HCT116 (cell line): ENCODE data around the gene AKT3. TPM values are rescaled to one million over a fixed set of nuclear protein-coding genes. Genes with fewer than 3 reads are reported as not detected.

ENCODE experiments used
- ATAC-seq: fragments of 200-7000 bp; cut with Tn5 transposase; 2 replicates; pipeline ENCODE4 v1.9.1; 2020; ENCODE audit warnings: mild to moderate bottlenecking, moderate library complexity
- BruUV-seq: library from RNA; stranded (reverse); fragments of 400-500 nt; replicated peaks from 2 replicates; lab custom pipeline; 2021; lab: Mats Ljungman, UMichigan
- CTCF ChIA-PET: fragments of 300-600 bp; sonication (Branson Sonifier 250); formaldehyde crosslinking; loops from one replicate; lab custom pipeline; 2021; ENCODE audit warnings: antibody characterized with exemption; lab: Charles Lee
- POLR2A ChIA-PET: fragments of 300-600, 350-600 bp; sonication (Branson Sonifier 250); formaldehyde crosslinking; loops from one replicate; lab custom pipeline; 2021; ENCODE audit warnings: antibody characterized with exemption; lab: Charles Lee
- RAD21 ChIA-PET, 2 experiments: fragments of 300-600 bp; sonication (Branson Sonifier 250); formaldehyde crosslinking; loops; one replicate each; lab custom pipeline; 2023; ENCODE audit warnings: low total read pairs in 2 of 2; ENCODE audit not compliant: uncharacterized antibody in 2 of 2, unreplicated experiment in 2 of 2, low non-redundant PET in 1 of 2; lab: Charles Lee
- DNase-seq: peaks from one replicate; pipeline ENCODE4 v3.0.0-alpha.2; 2010; ENCODE audit warnings: low read depth, low spot score
- H2AFZ ChIP-seq: fragments of 200-600 bp; shearing (Covaris generic), sonication (generic); 2 replicates; pipeline ENCODE4 v1.6.1; 2017; ENCODE audit warnings: low read depth, mixed run types, mixed read lengths, antibody characterized with exemption, low read length; ENCODE audit not compliant: poor library complexity, severe bottlenecking
- H3K27ac ChIP-seq: 2 replicates; pipeline ENCODE4 v1.5.1; 2012; ENCODE audit warnings: low read depth, low read length
- H3K27me3 ChIP-seq: fragments of 200-600 bp; sonication (generic); 2 replicates; pipeline ENCODE4 v1.6.1; 2016; ENCODE audit warnings: mixed run types, low read length, mixed read lengths; ENCODE audit not compliant: insufficient read depth
- H3K36me3 ChIP-seq, 2 experiments: fragments of 200-500 bp in 1 of 2; fragments of 200-600 bp in 1 of 2; sonication (Bioruptor generic) in 1 of 2; sonication (generic) in 1 of 2; 2 replicates each; pipeline versions ENCODE4 v1.5.1 to v1.6.1; 2014 to 2016; ENCODE audit warnings: low read length in 2 of 2, inconsistent platforms in 1 of 2, mixed read lengths in 1 of 2, mixed run types in 1 of 2; ENCODE audit not compliant: insufficient read depth in 2 of 2, control insufficient read depth in 1 of 2
- H3K4me1 ChIP-seq, 2 experiments: fragments of 200-600 bp in 1 of 2; sonication (generic) in 1 of 2; 2 replicates each; pipeline versions ENCODE4 v1.5.1 to v1.6.1; 2012 to 2017; ENCODE audit warnings: low read length in 2 of 2, inconsistent platforms in 1 of 2, mild to moderate bottlenecking in 1 of 2, mixed read lengths in 1 of 2, mixed run types in 1 of 2, moderate library complexity in 1 of 2; ENCODE audit not compliant: insufficient read depth in 2 of 2, control insufficient read depth in 1 of 2
- H3K4me2 ChIP-seq: fragments of 200-600 bp; sonication (generic); 2 replicates; pipeline ENCODE4 v1.6.1; 2017; ENCODE audit warnings: mixed run types, low read length, mixed read lengths
- H3K4me3 ChIP-seq, 2 experiments: fragments of 200-600 bp in 1 of 2; sonication (generic) in 1 of 2; replicated peaks in 1 of 2; 2 replicates each; pipeline ENCODE4 v1.5.1; 2011 to 2016; ENCODE audit warnings: low read length in 2 of 2, control low read depth in 1 of 2, low read depth in 1 of 2, mild to moderate bottlenecking in 1 of 2, mixed read lengths in 1 of 2, mixed run types in 1 of 2
- H3K79me2 ChIP-seq: fragments of 200-600 bp; sonication (generic); 2 replicates; pipeline ENCODE4 v1.6.1; 2017; ENCODE audit warnings: mild to moderate bottlenecking, mixed run types, low read length, moderate library complexity, mixed read lengths; ENCODE audit not compliant: insufficient read depth
- H3K9ac ChIP-seq: fragments of 200-600 bp; sonication (generic); 2 replicates; pipeline ENCODE4 v1.6.1; 2016; ENCODE audit warnings: low read length, mixed read lengths
- H3K9me2 ChIP-seq: fragments of 200-600 bp; sonication (generic), shearing (Covaris generic); 2 replicates; pipeline ENCODE4 v1.6.1; 2017; ENCODE audit warnings: mixed run types, mild to moderate bottlenecking, moderate library complexity; ENCODE audit not compliant: insufficient read depth
- H3K9me3 ChIP-seq, 2 experiments: fragments of 200-500 bp in 1 of 2; fragments of 200-600 bp in 1 of 2; sonication (Bioruptor generic) in 1 of 2; sonication (generic) in 1 of 2; 2 replicates each; pipeline ENCODE4 v1.6.1; 2014 to 2017; ENCODE audit warnings: low read length in 2 of 2, mixed read lengths in 2 of 2, inconsistent platforms in 1 of 2, low read depth in 1 of 2, mild to moderate bottlenecking in 1 of 2, mixed run types in 1 of 2, moderate library complexity in 1 of 2; ENCODE audit not compliant: control insufficient read depth in 1 of 2, insufficient read depth in 1 of 2
- H4K20me1 ChIP-seq: fragments of 200-600 bp; sonication (generic), shearing (Covaris generic); 2 replicates; pipeline ENCODE4 v1.6.1; 2017; ENCODE audit warnings: mixed run types, mild to moderate bottlenecking, moderate library complexity; ENCODE audit not compliant: insufficient read depth
- EGR1 ChIP-seq: IDR thresholded peaks from 2 replicates; pipeline ENCODE4 v1.6.1; 2012; ENCODE audit warnings: low read depth
- ELF1 ChIP-seq: IDR thresholded peaks from 2 replicates; pipeline ENCODE4 v1.6.1; 2012; ENCODE audit warnings: low read depth, borderline replicate concordance
- EZH2phosphoT487 ChIP-seq: fragments of 200-600 bp; IDR thresholded peaks from 2 replicates; pipeline ENCODE4 v1.6.1; 2018; ENCODE audit warnings: antibody characterized with exemption, borderline replicate concordance
- FOSL1 ChIP-seq: IDR thresholded peaks from 2 replicates; pipeline ENCODE4 v1.6.1; 2012; ENCODE audit warnings: low read depth
- JUND ChIP-seq: IDR thresholded peaks from 2 replicates; pipeline ENCODE4 v1.6.1; 2012
- POLR2A ChIP-seq: IDR thresholded peaks from 2 replicates; pipeline ENCODE4 v1.7.0; 2011; ENCODE audit warnings: borderline replicate concordance; ENCODE audit not compliant: insufficient read depth, insufficient read length; ENCODE audit errors: extremely low read depth
- POLR2AphosphoS5 ChIP-seq: IDR thresholded peaks from 2 replicates; pipeline ENCODE4 v1.6.1; 2011; ENCODE audit warnings: mild to moderate bottlenecking, low read depth, low read length, moderate library complexity
- RAD21 ChIP-seq: IDR thresholded peaks from 2 replicates; pipeline ENCODE4 v1.6.1; 2012; ENCODE audit warnings: low read depth, mild to moderate bottlenecking
- SP1 ChIP-seq: IDR thresholded peaks from 2 replicates; pipeline ENCODE4 v1.6.1; 2012; ENCODE audit warnings: low read depth
- SRF ChIP-seq: IDR thresholded peaks from 2 replicates; pipeline ENCODE4 v1.6.1; 2012; ENCODE audit warnings: low read depth
- TCF7L2 ChIP-seq: IDR thresholded peaks from 2 replicates; pipeline ENCODE4 v1.7.0; 2011; ENCODE audit warnings: borderline replicate concordance, inconsistent platforms; ENCODE audit not compliant: insufficient read depth, insufficient read length; ENCODE audit errors: extremely low read depth
- ZFX ChIP-seq: fragments of 450-650 bp; IDR thresholded peaks from 2 replicates; pipeline ENCODE4 v1.6.1; 2017
- ZNF274 ChIP-seq: fragments of 200-500 bp; sonication (Bioruptor generic); IDR thresholded peaks from 2 replicates; pipeline ENCODE4 v1.6.1; 2014; ENCODE audit warnings: mild to moderate bottlenecking, low read depth, low read length, inconsistent platforms
- intact Hi-C: fragments of 100-400 bp; cut with micrococcal nuclease; formaldehyde crosslinking; loops from 2 replicates; pipeline ENCODE4 v1.10.0; 2022
- total RNA-seq: library from RNA; stranded (reverse); gene quantifications from one replicate; pipeline ENCODE4 v1.2.1, GENCODE V29; 2021; ENCODE audit not compliant: unreplicated experiment
- TF ChIP-seq, protein P1 (sequence below): IDR thresholded peaks from 2 replicates; pipeline ENCODE4 v1.6.1; 2012; ENCODE audit warnings: low read depth
- TF ChIP-seq, protein P2 (sequence below): IDR thresholded peaks from 2 replicates; pipeline ENCODE4 v1.6.1; 2012
- TF ChIP-seq, protein P3 (sequence below), 3 experiments: fragments of 200-600 bp in 1 of 3; sonication (generic) in 1 of 3; IDR thresholded peaks in 2 of 3; conservative IDR thresholded peaks in 1 of 3; 2 replicates each; pipeline ENCODE4 v1.5.1; 2012 to 2017; ENCODE audit warnings: low read depth in 2 of 3, low read length in 2 of 3, antibody characterized with exemption in 1 of 3, borderline replicate concordance in 1 of 3, control low read depth in 1 of 3, mild to moderate bottlenecking in 1 of 3, mixed read lengths in 1 of 3, mixed run types in 1 of 3, moderate library complexity in 1 of 3; ENCODE audit not compliant: insufficient read depth in 1 of 3
- TF ChIP-seq, protein P4 (sequence below): IDR thresholded peaks from 2 replicates; pipeline ENCODE4 v1.6.1; 2012

Gene AKT3
- total RNA-seq, 1 experiment from 2014 or later, result 0.49 TPM

DNA sequence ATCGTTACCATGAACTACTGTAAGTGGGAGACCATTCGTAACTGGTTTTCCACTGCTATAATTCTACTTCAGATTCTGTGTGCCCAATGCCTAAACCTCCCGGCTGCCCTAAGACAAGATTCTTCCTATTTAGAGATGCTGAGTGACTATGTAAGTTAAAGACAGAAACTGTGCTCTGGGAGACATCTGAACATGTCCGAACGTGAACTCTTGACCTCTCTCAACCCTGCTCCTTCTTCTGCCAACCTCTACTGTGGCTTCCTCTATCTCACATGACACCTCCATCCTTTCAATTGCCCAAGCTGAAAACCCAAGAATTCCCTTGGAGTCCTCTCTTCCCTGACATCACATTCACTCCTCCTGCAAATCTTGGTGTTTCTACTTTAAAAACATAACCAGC lies 182.9 kb downstream of the AKT3 start:
- H3K9ac ChIP-seq, result no peak overlapping the region
- no peak for DNase-seq
- H3K4me2 ChIP-seq, result no peak overlapping the region
- H3K9me3 ChIP-seq, result no peaks in the 10 kb centered on the region
- no peaks in the 10 kb centered on the region for H3K9me2 ChIP-seq
- no peak overlapping the region for H3K27ac ChIP-seq
- ChIA-PET RAD21 (no interaction called here), CTCF (no interaction called here), POLR2A (no interaction called here)
- H3K4me3 ChIP-seq, result no peak overlapping the region
- BruUV-seq, result no TSS peak
- ATAC-seq, result no peak
- TF ChIP-seq, protein P1, sequence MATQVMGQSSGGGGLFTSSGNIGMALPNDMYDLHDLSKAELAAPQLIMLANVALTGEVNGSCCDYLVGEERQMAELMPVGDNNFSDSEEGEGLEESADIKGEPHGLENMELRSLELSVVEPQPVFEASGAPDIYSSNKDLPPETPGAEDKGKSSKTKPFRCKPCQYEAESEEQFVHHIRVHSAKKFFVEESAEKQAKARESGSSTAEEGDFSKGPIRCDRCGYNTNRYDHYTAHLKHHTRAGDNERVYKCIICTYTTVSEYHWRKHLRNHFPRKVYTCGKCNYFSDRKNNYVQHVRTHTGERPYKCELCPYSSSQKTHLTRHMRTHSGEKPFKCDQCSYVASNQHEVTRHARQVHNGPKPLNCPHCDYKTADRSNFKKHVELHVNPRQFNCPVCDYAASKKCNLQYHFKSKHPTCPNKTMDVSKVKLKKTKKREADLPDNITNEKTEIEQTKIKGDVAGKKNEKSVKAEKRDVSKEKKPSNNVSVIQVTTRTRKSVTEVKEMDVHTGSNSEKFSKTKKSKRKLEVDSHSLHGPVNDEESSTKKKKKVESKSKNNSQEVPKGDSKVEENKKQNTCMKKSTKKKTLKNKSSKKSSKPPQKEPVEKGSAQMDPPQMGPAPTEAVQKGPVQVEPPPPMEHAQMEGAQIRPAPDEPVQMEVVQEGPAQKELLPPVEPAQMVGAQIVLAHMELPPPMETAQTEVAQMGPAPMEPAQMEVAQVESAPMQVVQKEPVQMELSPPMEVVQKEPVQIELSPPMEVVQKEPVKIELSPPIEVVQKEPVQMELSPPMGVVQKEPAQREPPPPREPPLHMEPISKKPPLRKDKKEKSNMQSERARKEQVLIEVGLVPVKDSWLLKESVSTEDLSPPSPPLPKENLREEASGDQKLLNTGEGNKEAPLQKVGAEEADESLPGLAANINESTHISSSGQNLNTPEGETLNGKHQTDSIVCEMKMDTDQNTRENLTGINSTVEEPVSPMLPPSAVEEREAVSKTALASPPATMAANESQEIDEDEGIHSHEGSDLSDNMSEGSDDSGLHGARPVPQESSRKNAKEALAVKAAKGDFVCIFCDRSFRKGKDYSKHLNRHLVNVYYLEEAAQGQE, result no peak
- TF ChIP-seq EZH2phosphoT487 (no peak), EGR1 (no peak)
- no peaks in the 10 kb centered on the region for H3K4me1 ChIP-seq
- no peaks in the 10 kb centered on the region for H3K79me2 ChIP-seq
- H3K27me3 ChIP-seq, result no peaks in the 10 kb centered on the region
- no peak overlapping the region for H2AFZ ChIP-seq
- H3K36me3 ChIP-seq, result no peaks in the 10 kb centered on the region
- H4K20me1 ChIP-seq, result no peaks in the 10 kb centered on the region
- intact Hi-C loops, result no loop called here

DNA sequence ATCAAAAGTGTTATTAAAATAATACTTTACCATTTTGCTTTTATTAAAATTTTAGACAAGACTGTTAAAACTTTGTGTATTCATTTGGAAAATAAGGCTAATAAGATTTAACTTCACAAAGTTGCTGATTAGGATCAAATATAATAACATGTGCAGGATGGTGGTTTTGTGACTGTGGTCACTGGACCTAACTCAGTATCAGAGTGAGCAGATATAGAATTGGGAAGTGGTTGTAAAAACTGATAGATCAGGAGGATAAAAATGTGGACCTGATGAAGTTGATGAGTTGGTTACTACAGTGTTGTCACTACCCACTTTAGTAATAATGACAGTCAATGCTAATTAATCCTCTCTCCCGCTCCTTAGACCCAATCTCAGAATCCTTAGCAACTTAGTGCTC lies 186.4 kb downstream of the AKT3 start:
- ChIA-PET RAD21 (no interaction called here), POLR2A (no interaction called here), CTCF (no interaction called here)
- intact Hi-C loops, result no loop called here
- H3K4me3 ChIP-seq, result no peak overlapping the region
- no peaks in the 10 kb centered on the region for H4K20me1 ChIP-seq
- no peak overlapping the region for H2AFZ ChIP-seq
- DNase-seq (no peak), ATAC-seq (no peak)
- H3K36me3 ChIP-seq, result no peaks in the 10 kb centered on the region
- H3K9ac ChIP-seq, result no peak overlapping the region
- H3K4me2 ChIP-seq, result no peak overlapping the region
- no peaks in the 10 kb centered on the region for H3K79me2 ChIP-seq
- no peaks in the 10 kb centered on the region for H3K9me3 ChIP-seq
- TF ChIP-seq JUND, result no peak
- TF ChIP-seq POLR2A, result no peak
- TF ChIP-seq ZNF274, result no peak
- TF ChIP-seq, protein P2, sequence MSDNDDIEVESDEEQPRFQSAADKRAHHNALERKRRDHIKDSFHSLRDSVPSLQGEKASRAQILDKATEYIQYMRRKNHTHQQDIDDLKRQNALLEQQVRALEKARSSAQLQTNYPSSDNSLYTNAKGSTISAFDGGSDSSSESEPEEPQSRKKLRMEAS, result no peak
- TF ChIP-seq SRF, result no peak
- TF ChIP-seq ELF1, result no peak
- TF ChIP-seq EZH2phosphoT487, result no peak
- no peak for TF ChIP-seq RAD21
- no peak for TF ChIP-seq FOSL1
- TF ChIP-seq SP1, result no peak
- TF ChIP-seq POLR2AphosphoS5, result no peak
- TF ChIP-seq ZFX, result no peak
- TF ChIP-seq TCF7L2, result no peak
- TF ChIP-seq, protein P3, sequence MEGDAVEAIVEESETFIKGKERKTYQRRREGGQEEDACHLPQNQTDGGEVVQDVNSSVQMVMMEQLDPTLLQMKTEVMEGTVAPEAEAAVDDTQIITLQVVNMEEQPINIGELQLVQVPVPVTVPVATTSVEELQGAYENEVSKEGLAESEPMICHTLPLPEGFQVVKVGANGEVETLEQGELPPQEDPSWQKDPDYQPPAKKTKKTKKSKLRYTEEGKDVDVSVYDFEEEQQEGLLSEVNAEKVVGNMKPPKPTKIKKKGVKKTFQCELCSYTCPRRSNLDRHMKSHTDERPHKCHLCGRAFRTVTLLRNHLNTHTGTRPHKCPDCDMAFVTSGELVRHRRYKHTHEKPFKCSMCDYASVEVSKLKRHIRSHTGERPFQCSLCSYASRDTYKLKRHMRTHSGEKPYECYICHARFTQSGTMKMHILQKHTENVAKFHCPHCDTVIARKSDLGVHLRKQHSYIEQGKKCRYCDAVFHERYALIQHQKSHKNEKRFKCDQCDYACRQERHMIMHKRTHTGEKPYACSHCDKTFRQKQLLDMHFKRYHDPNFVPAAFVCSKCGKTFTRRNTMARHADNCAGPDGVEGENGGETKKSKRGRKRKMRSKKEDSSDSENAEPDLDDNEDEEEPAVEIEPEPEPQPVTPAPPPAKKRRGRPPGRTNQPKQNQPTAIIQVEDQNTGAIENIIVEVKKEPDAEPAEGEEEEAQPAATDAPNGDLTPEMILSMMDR (IDR thresholded peaks at IDR 0.05 in 2 of 3, conservative IDR thresholded peaks at IDR 0.05 in 1 of 3; ENCODE audit: borderline replicate concordance in 1 of 3, insufficient read depth in 1 of 3, low read depth in 2 of 3, low read length in 2 of 3), result no peak
- TF ChIP-seq, protein P4, sequence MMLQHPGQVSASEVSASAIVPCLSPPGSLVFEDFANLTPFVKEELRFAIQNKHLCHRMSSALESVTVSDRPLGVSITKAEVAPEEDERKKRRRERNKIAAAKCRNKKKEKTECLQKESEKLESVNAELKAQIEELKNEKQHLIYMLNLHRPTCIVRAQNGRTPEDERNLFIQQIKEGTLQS, result no peak
- BruUV-seq, result no TSS peak
- no peaks in the 10 kb centered on the region for H3K4me1 ChIP-seq
- H3K9me2 ChIP-seq, result no peaks in the 10 kb centered on the region
- no peak overlapping the region for H3K27ac ChIP-seq
- no peaks in the 10 kb centered on the region for H3K27me3 ChIP-seq
